HUES64 (cell line): ENCODE data around the gene LRP4.

ENCODE experiments used
- H3K27ac ChIP-seq: 2 replicates; pipeline ENCODE4 v1.7.0; 2013; ENCODE audit warnings: low read depth, low read length, inconsistent platforms
- H3K27me3 ChIP-seq: 2 replicates; pipeline ENCODE4 v1.6.1; 2013; ENCODE audit warnings: mild to moderate bottlenecking, low read length; ENCODE audit not compliant: insufficient read depth
- H3K36me3 ChIP-seq: 2 replicates; pipeline ENCODE4 v1.6.1; 2013; ENCODE audit warnings: mild to moderate bottlenecking, low read length; ENCODE audit not compliant: insufficient read depth
- H3K4me1 ChIP-seq: 2 replicates; pipeline ENCODE4 v1.6.1; 2013; ENCODE audit warnings: mild to moderate bottlenecking, low read length, moderate library complexity; ENCODE audit not compliant: insufficient read depth
- H3K4me3 ChIP-seq: 2 replicates; pipeline ENCODE4 v1.5.1; 2013; ENCODE audit warnings: mild to moderate bottlenecking, low read length, moderate library complexity
- H3K9ac ChIP-seq: 2 replicates; pipeline ENCODE4 v1.6.1; 2013; ENCODE audit warnings: mild to moderate bottlenecking, low read depth, low read length
- H3K9me3 ChIP-seq: 2 replicates; pipeline ENCODE4 v1.6.1; 2013; ENCODE audit warnings: low read depth, low read length; ENCODE audit not compliant: insufficient read depth
- WGBS: fragments of 150-250, 120-280 bp; methylation state at CpG from one replicate; pipeline ENCODE4 v1.1.7; 2013; ENCODE audit warnings: missing lambda C conversion rate; 5-methylcytosine and 5-hydroxymethylcytosine counted together

The LRP4 gene

DNA sequence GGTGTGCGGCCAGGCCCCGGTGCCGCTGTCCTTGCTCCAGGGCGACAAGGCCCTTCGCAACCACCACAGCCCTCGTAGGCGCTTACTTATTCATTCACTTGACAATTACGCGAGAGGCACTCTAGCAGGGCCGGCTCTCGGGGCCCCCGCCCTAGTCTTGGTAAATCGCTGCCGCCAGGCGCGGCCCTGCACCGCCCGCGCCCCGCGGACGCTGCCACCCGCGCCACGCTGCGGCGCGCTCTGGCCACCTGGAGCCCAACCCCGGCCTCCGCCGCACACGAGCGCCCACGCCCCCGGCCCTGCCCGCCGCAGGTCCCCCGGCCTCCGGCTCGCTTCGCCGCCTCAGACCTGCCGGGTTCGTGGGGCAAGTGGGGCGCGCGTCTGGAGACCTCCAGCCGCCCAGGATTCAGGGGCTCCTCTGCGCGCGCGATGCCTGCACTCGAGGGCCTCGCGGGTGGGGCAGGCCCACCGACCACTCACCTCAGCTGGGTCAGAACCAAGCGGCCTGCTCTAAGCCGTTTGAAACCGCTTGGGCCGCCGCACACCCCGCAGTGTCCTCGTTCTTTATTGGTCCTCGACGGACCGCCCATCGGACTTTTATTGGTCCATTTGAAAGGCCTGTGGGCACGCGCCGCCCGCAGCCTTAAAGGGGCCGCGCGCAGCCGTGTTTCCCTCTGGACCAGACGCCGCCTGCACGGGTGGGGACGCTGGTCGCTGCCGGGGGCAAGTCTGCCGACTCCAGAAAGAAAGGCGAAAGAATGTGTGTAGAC is 72.4 kb downstream of the LRP4 start, which contains the start of gene CKAP5:
Gene CKAP5, minus strand, starts transcription at position 541 of the 770 bp plus-strand sequence. CDS start 25,049 bp downstream, outside the sequence.
- under 1% methylated on average over 83 of the region's 83 CpGs for WGBS
- peak within 1 kb of the TSS; percentile 98 for H3K4me3 ChIP-seq
- H3K36me3 ChIP-seq = 0 out of 2 replicates have a peak, but pooled peaks cover 8% of the 10 kb centered on the region
- 0 out of 2 replicates have a peak, but pooled peaks cover 5% of the 10 kb centered on the region for H3K27me3 ChIP-seq
- H3K9ac ChIP-seq = peak within 1 kb of the TSS; percentile 91
- peak within 1 kb of the TSS; percentile 67 for H3K27ac ChIP-seq
- H3K4me1 ChIP-seq = peaks cover 13% of the 10 kb centered on the region
- H3K9me3 ChIP-seq = peaks cover 7% of the 10 kb centered on the region; the same call in 1 of the 2 replicates

- Histone ChIP-seq H3K27me3 (0 out of 2 replicates have a peak, but pooled peaks cover 5% of the 10 kb centered on the region), H3K4me1 (peaks cover 13% of the 10 kb centered on the region), H3K9ac (peak overlapping the region; percentile 91), H3K4me3 (peak overlapping the region; percentile 98), H3K27ac (peak overlapping the region; percentile 36; the same call in 1 of the 2 replicates), H3K9me3 (peaks cover 7% of the 10 kb centered on the region; the same call in 1 of the 2 replicates), H3K36me3 (peaks cover 11% of the 10 kb centered on the region; the same call in 1 of the 2 replicates)
- under 1% methylated on average over 12 of the region's 12 CpGs for WGBS
Observed at GRCh38 chr11:46845440-46845739, 73.0 kb downstream of the LRP4 start.

- Histone ChIP-seq H3K4me1 (peaks cover 23% of the 10 kb centered on the region), H3K27me3 (no peaks in the 10 kb centered on the region), H3K4me3 (no peak overlapping the region), H3K9me3 (no peaks in the 10 kb centered on the region), H3K36me3 (peaks cover 14% of the 10 kb centered on the region; the same call in 1 of the 2 replicates), H3K9ac (no peak overlapping the region), H3K27ac (no peak overlapping the region)
Observed at GRCh38 chr11:46840116-46840515, 78.2 kb downstream of the LRP4 start.

- Histone ChIP-seq H3K4me1 (peaks cover 18% of the 10 kb centered on the region), H3K36me3 (peaks cover 14% of the 10 kb centered on the region; the same call in 1 of the 2 replicates), H3K27me3 (no peaks in the 10 kb centered on the region), H3K4me3 (no peak overlapping the region), H3K9me3 (no peaks in the 10 kb centered on the region), H3K27ac (no peak overlapping the region), H3K9ac (no peak overlapping the region)
- 90% methylated on average over 5 of the region's 6 CpGs for whole genome bisulfite sequencing
Observed at GRCh38 chr11:46838501-46838900, 79.8 kb downstream of the LRP4 start.

DNA sequence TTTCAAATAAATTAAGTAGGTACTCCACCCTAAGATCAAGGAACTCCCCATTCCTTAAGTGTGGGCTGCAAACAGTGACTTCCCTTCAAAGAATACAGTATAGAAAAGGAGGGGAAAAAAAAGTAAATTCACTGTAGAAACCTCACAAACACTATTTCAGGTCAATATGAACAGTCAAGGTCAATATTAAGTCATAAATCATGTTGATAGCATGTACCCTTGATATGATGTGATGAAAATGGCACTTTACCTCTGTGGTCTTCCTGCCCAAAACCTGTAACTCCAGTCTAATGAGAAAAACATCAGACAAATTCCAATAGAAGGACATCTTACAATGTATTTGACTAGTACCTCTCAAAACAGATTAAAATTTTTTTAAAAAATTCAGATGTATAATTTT is 80.5 kb downstream of the LRP4 start:
- H3K4me1 ChIP-seq = peaks cover 14% of the 10 kb centered on the region
- H3K36me3 ChIP-seq = peaks cover 14% of the 10 kb centered on the region; the same call in 1 of the 2 replicates
- H3K27ac ChIP-seq = no peak overlapping the region
- H3K9me3 ChIP-seq = no peaks in the 10 kb centered on the region
- no peaks in the 10 kb centered on the region for H3K27me3 ChIP-seq
- H3K4me3 ChIP-seq = no peak overlapping the region
- H3K9ac ChIP-seq = no peak overlapping the region

GRCh38 chr11:46836870-46837269 is 81.5 kb downstream of the LRP4 start:
- Histone ChIP-seq H3K9me3 (no peaks in the 10 kb centered on the region), H3K4me3 (no peak overlapping the region), H3K27ac (no peak overlapping the region), H3K27me3 (no peaks in the 10 kb centered on the region), H3K4me1 (peaks cover 14% of the 10 kb centered on the region), H3K9ac (no peak overlapping the region), H3K36me3 (peaks cover 9% of the 10 kb centered on the region; the same call in 1 of the 2 replicates)

DNA sequence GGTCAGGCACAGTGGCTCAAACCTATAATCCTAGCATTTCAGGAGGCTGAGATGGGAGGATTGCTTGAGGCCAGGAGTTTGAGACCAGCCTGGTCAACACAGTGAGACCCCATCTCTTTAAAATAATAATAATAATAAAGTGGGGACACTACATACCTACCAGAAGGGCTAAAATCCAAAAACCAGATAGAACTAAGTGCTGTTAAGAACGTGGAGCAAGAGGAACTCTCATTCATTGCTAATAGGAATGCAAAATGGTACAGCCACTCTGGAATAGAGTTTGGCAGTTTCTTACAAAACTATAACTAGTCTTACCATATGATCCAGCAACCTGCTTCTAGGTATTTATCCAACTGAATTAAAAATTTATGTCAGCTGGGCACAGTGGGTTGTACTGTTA is 81.9 kb downstream of the LRP4 start:
- Histone ChIP-seq H3K27ac (no peak overlapping the region), H3K36me3 (peaks cover 8% of the 10 kb centered on the region; the same call in 1 of the 2 replicates), H3K9ac (no peak overlapping the region), H3K4me3 (no peak overlapping the region), H3K4me1 (peaks cover 14% of the 10 kb centered on the region), H3K27me3 (no peaks in the 10 kb centered on the region), H3K9me3 (no peaks in the 10 kb centered on the region)
- WGBS = 100% methylated on average over 1 of the region's 1 CpG

- peaks cover 6% of the 10 kb centered on the region; the same call in 1 of the 2 replicates for H3K36me3 ChIP-seq
- WGBS = 70% methylated on average over 2 of the region's 3 CpGs
- H3K27me3 ChIP-seq = no peaks in the 10 kb centered on the region
- no peak overlapping the region; the same call in 1 of the 2 replicates for H3K4me3 ChIP-seq
- no peaks in the 10 kb centered on the region for H3K9me3 ChIP-seq
- H3K9ac ChIP-seq = no peak overlapping the region
- no peak overlapping the region for H3K27ac ChIP-seq
- H3K4me1 ChIP-seq = peaks cover 14% of the 10 kb centered on the region
Observed at GRCh38 chr11:46835897-46836296, 82.5 kb downstream of the LRP4 start.

DNA sequence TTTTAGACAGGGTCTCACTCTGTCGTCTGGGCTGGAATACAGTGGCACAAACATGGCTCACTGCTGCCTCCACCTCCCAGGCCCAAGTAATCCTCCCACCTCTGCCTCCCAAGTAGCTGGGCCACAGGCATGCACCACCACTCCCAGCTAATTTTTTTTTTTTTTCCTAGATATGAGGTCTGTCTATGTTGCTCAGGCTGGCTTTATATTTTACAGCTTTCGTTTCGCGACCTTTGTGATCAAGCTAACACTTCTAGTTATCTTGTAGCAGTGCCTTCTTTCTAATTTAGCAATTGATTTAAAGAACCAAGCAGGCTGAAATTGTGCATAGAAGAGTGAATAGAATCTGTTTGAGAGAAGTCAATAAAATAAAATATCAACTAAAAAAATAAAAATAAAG is 83.5 kb downstream of the LRP4 start:
- H3K36me3 ChIP-seq = no peaks in the 10 kb centered on the region
- H3K9ac ChIP-seq = no peak overlapping the region
- no peaks in the 10 kb centered on the region for H3K9me3 ChIP-seq
- H3K27ac ChIP-seq = no peak overlapping the region
- H3K4me3 ChIP-seq = no peak overlapping the region
- H3K4me1 ChIP-seq = peaks cover 14% of the 10 kb centered on the region
- WGBS = 80% methylated on average over 1 of the region's 4 CpGs
- no peaks in the 10 kb centered on the region for H3K27me3 ChIP-seq

- 95% methylated on average over 5 of the region's 5 CpGs for WGBS
- H3K27me3 ChIP-seq = no peaks in the 10 kb centered on the region
- no peak overlapping the region for H3K27ac ChIP-seq
- no peaks in the 10 kb centered on the region for H3K9me3 ChIP-seq
- no peak overlapping the region for H3K4me3 ChIP-seq
- H3K4me1 ChIP-seq = peaks cover 15% of the 10 kb centered on the region
- H3K9ac ChIP-seq = no peak overlapping the region
- H3K36me3 ChIP-seq = no peaks in the 10 kb centered on the region
Observed at GRCh38 chr11:46832511-46833214, 85.7 kb downstream of the LRP4 start.

GRCh38 chr11:46827995-46828394 is 90.4 kb downstream of the LRP4 start:
- no peak overlapping the region for H3K27ac ChIP-seq
- H3K36me3 ChIP-seq = no peaks in the 10 kb centered on the region
- H3K27me3 ChIP-seq = no peaks in the 10 kb centered on the region
- H3K9me3 ChIP-seq = no peaks in the 10 kb centered on the region
- no peak overlapping the region for H3K9ac ChIP-seq
- H3K4me1 ChIP-seq = peaks cover 13% of the 10 kb centered on the region; the same call in 1 of the 2 replicates
- 75% methylated on average over 1 of the region's 1 CpG for WGBS
- no peak overlapping the region for H3K4me3 ChIP-seq
